ENCODE data around the gene ASB18.

GRCh38 chr2:236205867-236206645, 58.1 kb downstream of the ASB18 start:
- TF ChIP-seq GATA3 (IDR thresholded peaks at IDR 0.05; ENCODE audit: low read depth, low read length) (no peak), GATA2 (IDR thresholded peaks at IDR 0.05; ENCODE audit: low read depth, low read length) (no peak)

All from SH-SY5Y (cell line).